GM12878 (cell line): ENCODE measurements around the gene LTB4R2. TPM values are rescaled to one million over a fixed set of nuclear protein-coding genes. Genes with fewer than 3 reads are reported as not detected.

Experiments used
- ATAC-seq: fragments of 200-7000 bp; cut with Tn5 transposase; 3 replicates; pipeline ENCODE4 v1.9.1; 2020; ENCODE audit warnings: mild to moderate bottlenecking, moderate library complexity
- BruUV-seq: library from RNA; stranded (reverse); fragments of 400-500 nt; replicated peaks from 2 replicates; lab custom pipeline; 2021; lab: Mats Ljungman, UMichigan
- CTCF ChIA-PET: fragments of 300-600 bp; sonication (Branson Sonifier 250); formaldehyde crosslinking; extraction: SDS; loops from one replicate; lab custom pipeline; 2021; ENCODE audit warnings: inconsistent platforms; lab: Yijun Ruan, JAX
- POLR2A ChIA-PET: fragments of 350-600 bp; formaldehyde crosslinking; extraction: SDS; loops from one replicate; lab custom pipeline; 2021; ENCODE audit warnings: inconsistent platforms; lab: Charles Lee
- RAD21 ChIA-PET: fragments of 300-600 bp; sonication (Branson Sonifier 250); formaldehyde crosslinking; loops from one replicate; lab custom pipeline; 2023; ENCODE audit warnings: antibody characterized with exemption; ENCODE audit not compliant: unreplicated experiment; lab: Charles Lee
- SMC1A ChIA-PET: fragments of 300-600 bp; sonication (Branson Sonifier 250); formaldehyde crosslinking; loops from one replicate; lab custom pipeline; 2023; ENCODE audit not compliant: unreplicated experiment, uncharacterized antibody; lab: Charles Lee
- DNase-seq: peaks from one replicate; pipeline ENCODE4 v3.0.0-alpha.2; 2011; ENCODE audit warnings: low read depth, low spot score
- FAIRE-seq: peaks from 3 replicates; lab custom pipeline; 2011; peaks lifted over from hg19 to GRCh38; lab: Jason Lieb, UNC
- H2AFZ ChIP-seq: 2 replicates; pipeline ENCODE4 v1.6.0; 2011; ENCODE audit warnings: low read depth, low read length, control low read depth; ENCODE audit not compliant: control insufficient read depth
- H3K27ac ChIP-seq: 2 replicates; pipeline ENCODE4 v1.5.1; 2011; ENCODE audit warnings: control low read depth; ENCODE audit not compliant: control insufficient read depth, insufficient read depth
- H3K27me3 ChIP-seq, 2 experiments: replicated peaks in 1 of 2; 2 replicates each; pipeline versions ENCODE4 v1.6.0 to v1.6.1; 2011; ENCODE audit warnings: low read length in 1 of 2; ENCODE audit not compliant: control insufficient read depth in 2 of 2, insufficient read depth in 2 of 2
- H3K36me3 ChIP-seq, 2 experiments: 2 replicates each; pipeline ENCODE4 v1.5.1; 2011; ENCODE audit warnings: low read length in 1 of 2; ENCODE audit not compliant: control insufficient read depth in 2 of 2, insufficient read depth in 2 of 2
- H3K4me1 ChIP-seq: 2 replicates; pipeline ENCODE4 v1.6.1; 2011; ENCODE audit warnings: mild to moderate bottlenecking, low read length, moderate library complexity, mixed read lengths; ENCODE audit not compliant: control insufficient read depth, insufficient read depth
- H3K4me2 ChIP-seq: 2 replicates; pipeline ENCODE4 v1.6.0; 2011; ENCODE audit warnings: control low read depth; ENCODE audit not compliant: control insufficient read depth, insufficient read depth
- H3K4me3 ChIP-seq: fragments of 200-600 bp; sonication (generic); 2 replicates; pipeline ENCODE4 v1.5.1; 2016
- H3K79me2 ChIP-seq: 2 replicates; pipeline ENCODE4 v1.6.0; 2011; ENCODE audit warnings: low read length; ENCODE audit not compliant: control insufficient read depth, insufficient read depth
- H3K9ac ChIP-seq: 2 replicates; pipeline ENCODE4 v1.8.0; 2011; ENCODE audit warnings: low read length, control low read depth, mixed read lengths; ENCODE audit not compliant: control insufficient read depth, insufficient read depth
- H3K9me3 ChIP-seq: replicated peaks from 3 replicates; pipeline ENCODE4 v1.5.1; 2011; ENCODE audit warnings: mild to moderate bottlenecking, low read length; ENCODE audit not compliant: control insufficient read depth, insufficient read depth
- H4K20me1 ChIP-seq: 2 replicates; pipeline ENCODE4 v1.6.0; 2011; ENCODE audit not compliant: control insufficient read depth, insufficient read depth
- EGR1 ChIP-seq, 2 experiments: IDR thresholded peaks; 1 replicate in 1 of 2; 2 replicates in 1 of 2; pipeline ENCODE4 v1.6.1; 2011 to 2012; ENCODE audit warnings: low read depth in 2 of 2, low read length in 2 of 2, borderline replicate concordance in 1 of 2, mild to moderate bottlenecking in 1 of 2, moderate library complexity in 1 of 2
- ETV6 ChIP-seq, 2 experiments: fragments of 450-650 bp in 1 of 2; IDR thresholded peaks in 1 of 2; conservative IDR thresholded peaks in 1 of 2; 2 replicates each; pipeline ENCODE4 v1.6.1; 2014; ENCODE audit warnings: antibody characterized with exemption in 1 of 2, borderline replicate concordance in 1 of 2, low read depth in 1 of 2, mild to moderate bottlenecking in 1 of 2, moderate library complexity in 1 of 2
- FOXK2 ChIP-seq: fragments of 450-650 bp; IDR thresholded peaks from 2 replicates; pipeline ENCODE4 v1.6.1; 2017; ENCODE audit warnings: mild to moderate bottlenecking, moderate library complexity
- FOXM1 ChIP-seq: IDR thresholded peaks from 2 replicates; pipeline ENCODE4 v1.6.1; 2012; ENCODE audit warnings: low read depth, mild to moderate bottlenecking, inconsistent platforms, low read length, moderate library complexity
- GABPA ChIP-seq: IDR thresholded peaks from 2 replicates; pipeline ENCODE4 v1.6.1; 2014; ENCODE audit warnings: antibody characterized with exemption, low read depth, mild to moderate bottlenecking, inconsistent platforms
- LARP7 ChIP-seq: fragments of 450-650 bp; IDR thresholded peaks from 2 replicates; pipeline ENCODE4 v1.6.1; 2017; ENCODE audit warnings: mild to moderate bottlenecking
- NFXL1 ChIP-seq: fragments of 450-650 bp; IDR thresholded peaks from 2 replicates; pipeline ENCODE4 v1.6.1; 2017; ENCODE audit warnings: antibody characterized with exemption, mild to moderate bottlenecking, borderline replicate concordance
- POLR2A ChIP-seq: IDR thresholded peaks from 2 replicates; pipeline ENCODE4 v1.6.1; 2011; ENCODE audit warnings: low read depth, mild to moderate bottlenecking, low read length
- RB1 ChIP-seq: fragments of 450-650 bp; formaldehyde crosslinking; IDR thresholded peaks from 2 replicates; pipeline ENCODE4 v1.6.1; 2017; ENCODE audit warnings: mild to moderate bottlenecking, borderline replicate concordance
- TBL1XR1 ChIP-seq: IDR thresholded peaks from 2 replicates; pipeline ENCODE4 v1.6.1; 2012; ENCODE audit warnings: low read depth, low read length, improper control_type of control experiment
- WGBS: methylation state at CpG from one replicate; pipeline ENCODE4 v1.1.6; 2016; ENCODE audit warnings: low lambda C conversion rate; ENCODE audit not compliant: insufficient replicate concordance, insufficient coverage; ENCODE audit errors: missing lambda C conversion rate; 5-methylcytosine and 5-hydroxymethylcytosine counted together
- in situ Hi-C: fragments of 300-500 bp; cut with MboI; formaldehyde crosslinking; loops from 9 replicates; pipeline ENCODE4 v1.14.3; 2018; ENCODE audit warnings: mixed read lengths
- intact Hi-C: fragments of 100-400 bp; cut with micrococcal nuclease; formaldehyde crosslinking; loops from one replicate; pipeline ENCODE4 v1.14.2; 2022; ENCODE audit not compliant: unreplicated experiment
- polyA plus RNA-seq, 11 experiments: library from polyadenylated mRNA; depleted of rRNA in 4 of 11; unstranded in 6 of 11; stranded (reverse) in 5 of 11; fragments of >200 nt; fragmentation: Nextera tagmentation in 4 of 11; fragmentation: Illumina TruSeq in 1 of 11; extraction: Ambion mirVana in 4 of 11; extraction: Trizol in 1 of 11; gene quantifications; 1 replicate in 1 of 11; 2 replicates in 10 of 11; pipeline versions ENCODE4 v1.2.1 to v1.2.3, GENCODE V29; 2011 to 2016; ENCODE audit warnings: inconsistent platforms in 2 of 11, missing spikeins in 2 of 11, low read depth in 1 of 11
- total RNA-seq, 4 experiments: library from RNA; depleted of rRNA in 3 of 4; stranded (reverse); fragments of >200 nt in 3 of 4; fragmentation: Illumina TruSeq in 1 of 4; extraction: Trizol in 1 of 4; gene quantifications; 2 replicates each; pipeline versions ENCODE4 v1.2.1 to v1.2.3, GENCODE V29; 2013 to 2021
- TF ChIP-seq, protein P1 (sequence below): fragments of 150-350 bp; IDR thresholded peaks from 2 replicates; pipeline ENCODE4 v1.6.1; 2014; ENCODE audit warnings: mild to moderate bottlenecking, low read depth, low read length
- TF ChIP-seq, protein P2 (sequence below): IDR thresholded peaks from 2 replicates; pipeline ENCODE4 v1.6.1; 2011; ENCODE audit warnings: borderline replicate concordance, low read depth, mild to moderate bottlenecking, moderate library complexity, low read length; ENCODE audit not compliant: insufficient read depth, poor library complexity, severe bottlenecking
- TF ChIP-seq, protein P3 (sequence below): IDR thresholded peaks from 2 replicates; pipeline ENCODE4 v1.6.1; 2011; ENCODE audit warnings: low read depth, mild to moderate bottlenecking, low read length, moderate library complexity, borderline replicate concordance; ENCODE audit errors: extremely low read depth

The LTB4R2 gene
- total and polyA plus RNA-seq, 10 of the 15 experiments (the other 5 are each of a cell fraction or from before 2014, with no cell fraction given), result 0.06 to 16.0 (median 2.6) TPM

DNA sequence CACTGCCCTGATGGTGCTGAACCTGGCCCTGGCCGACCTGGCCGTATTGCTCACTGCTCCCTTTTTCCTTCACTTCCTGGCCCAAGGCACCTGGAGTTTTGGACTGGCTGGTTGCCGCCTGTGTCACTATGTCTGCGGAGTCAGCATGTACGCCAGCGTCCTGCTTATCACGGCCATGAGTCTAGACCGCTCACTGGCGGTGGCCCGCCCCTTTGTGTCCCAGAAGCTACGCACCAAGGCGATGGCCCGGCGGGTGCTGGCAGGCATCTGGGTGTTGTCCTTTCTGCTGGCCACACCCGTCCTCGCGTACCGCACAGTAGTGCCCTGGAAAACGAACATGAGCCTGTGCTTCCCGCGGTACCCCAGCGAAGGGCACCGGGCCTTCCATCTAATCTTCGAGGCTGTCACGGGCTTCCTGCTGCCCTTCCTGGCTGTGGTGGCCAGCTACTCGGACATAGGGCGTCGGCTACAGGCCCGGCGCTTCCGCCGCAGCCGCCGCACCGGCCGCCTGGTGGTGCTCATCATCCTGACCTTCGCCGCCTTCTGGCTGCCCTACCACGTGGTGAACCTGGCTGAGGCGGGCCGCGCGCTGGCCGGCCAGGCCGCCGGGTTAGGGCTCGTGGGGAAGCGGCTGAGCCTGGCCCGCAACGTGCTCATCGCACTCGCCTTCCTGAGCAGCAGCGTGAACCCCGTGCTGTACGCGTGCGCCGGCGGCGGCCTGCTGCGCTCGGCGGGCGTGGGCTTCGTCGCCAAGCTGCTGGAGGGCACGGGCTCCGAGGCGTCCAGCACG, 6.1 kb downstream of the LTB4R2 start:
- DNase-seq (no peak), FAIRE-seq (no peak), ATAC-seq (no peak)
- no peak overlapping the region for H3K27ac ChIP-seq
- no peaks in the 10 kb centered on the region for H3K36me3 ChIP-seq
- 0 out of 2 replicates have a peak, but pooled peaks have one; percentile 9 for TF ChIP-seq POLR2A
- no peak for TF ChIP-seq TBL1XR1
- no peaks in the 10 kb centered on the region; the same call in 1 of the 2 replicates for H4K20me1 ChIP-seq
- no peak overlapping the region for H3K4me2 ChIP-seq
- BruUV-seq, result no TSS peak
- ChIA-PET SMC1A (no interaction called here), CTCF (interaction anchor here (0.9 kb wide), 1 partner anchor 126 kb away, joined by 3 read pairs; no protein-coding TSS in a partner anchor), RAD21 (no interaction called here), POLR2A (no interaction called here)
- in situ Hi-C loops (no loop called here), intact Hi-C loops (no loop called here)
- H3K9me3 ChIP-seq, result no peaks in the 10 kb centered on the region
- WGBS, result 97% methylated on average over 68 of the region's 70 CpGs
- H3K79me2 ChIP-seq, result no peaks in the 10 kb centered on the region
- no peak overlapping the region for H2AFZ ChIP-seq
- H3K27me3 ChIP-seq, result no peaks in the 10 kb centered on the region
- peaks cover 19% of the 10 kb centered on the region for H3K4me1 ChIP-seq
- H3K9ac ChIP-seq, result no peak overlapping the region
- H3K4me3 ChIP-seq, result no peak overlapping the region

DNA sequence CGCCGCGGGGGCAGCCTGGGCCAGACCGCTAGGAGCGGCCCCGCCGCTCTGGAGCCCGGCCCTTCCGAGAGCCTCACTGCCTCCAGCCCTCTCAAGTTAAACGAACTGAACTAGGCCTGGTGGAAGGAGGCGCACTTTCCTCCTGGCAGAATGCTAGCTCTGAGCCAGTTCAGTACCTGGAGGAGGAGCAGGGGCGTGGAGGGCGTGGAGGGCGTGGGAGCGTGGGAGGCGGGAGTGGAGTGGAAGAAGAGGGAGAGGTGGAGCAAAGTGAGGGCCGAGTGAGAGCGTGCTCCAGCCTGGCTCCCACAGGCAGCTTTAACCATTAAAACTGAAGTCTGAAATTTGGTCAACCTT, 6.6 kb downstream of the LTB4R2 start:
- no TSS peak for BruUV-seq
- ATAC-seq (no peak), FAIRE-seq (no peak), DNase-seq (no peak)
- WGBS, result 97% methylated on average over 18 of the region's 18 CpGs
- no peaks in the 10 kb centered on the region for H3K27me3 ChIP-seq
- no peak overlapping the region for H3K4me3 ChIP-seq
- H3K4me1 ChIP-seq, result peaks cover 17% of the 10 kb centered on the region
- RAD21 ChIA-PET, result no interaction called here
- intact Hi-C loops (no loop called here), in situ Hi-C loops (no loop called here)
- H4K20me1 ChIP-seq, result no peaks in the 10 kb centered on the region; the same call in 1 of the 2 replicates
- H3K9me3 ChIP-seq, result no peaks in the 10 kb centered on the region
- SMC1A ChIA-PET, result no interaction called here
- POLR2A ChIA-PET, result no interaction called here
- no peak overlapping the region for H2AFZ ChIP-seq
- H3K27ac ChIP-seq, result no peak overlapping the region
- H3K36me3 ChIP-seq, result no peaks in the 10 kb centered on the region
- H3K79me2 ChIP-seq, result no peaks in the 10 kb centered on the region
- no peak overlapping the region for H3K9ac ChIP-seq
- CTCF ChIA-PET, result interaction anchor here (0.9 kb wide), 1 partner anchor 125 kb away, joined by 3 read pairs; no protein-coding TSS in a partner anchor
- no peak overlapping the region for H3K4me2 ChIP-seq
- TF ChIP-seq ETV6 (conservative IDR thresholded peaks at IDR 0.05 in 1 of 2, IDR thresholded peaks at IDR 0.05 in 1 of 2; ENCODE audit: borderline replicate concordance in 1 of 2, low read depth in 1 of 2) (no peak), RB1 (no peak), LARP7 (no peak), FOXM1 (no peak), GABPA (no peak), FOXK2 (no peak), NFXL1 (no peak), EGR1 (IDR thresholded peaks at IDR 0.05; ENCODE audit: borderline replicate concordance in 1 of 2, low read depth in 2 of 2, low read length in 2 of 2) (no peak)
- TF ChIP-seq, protein P1, sequence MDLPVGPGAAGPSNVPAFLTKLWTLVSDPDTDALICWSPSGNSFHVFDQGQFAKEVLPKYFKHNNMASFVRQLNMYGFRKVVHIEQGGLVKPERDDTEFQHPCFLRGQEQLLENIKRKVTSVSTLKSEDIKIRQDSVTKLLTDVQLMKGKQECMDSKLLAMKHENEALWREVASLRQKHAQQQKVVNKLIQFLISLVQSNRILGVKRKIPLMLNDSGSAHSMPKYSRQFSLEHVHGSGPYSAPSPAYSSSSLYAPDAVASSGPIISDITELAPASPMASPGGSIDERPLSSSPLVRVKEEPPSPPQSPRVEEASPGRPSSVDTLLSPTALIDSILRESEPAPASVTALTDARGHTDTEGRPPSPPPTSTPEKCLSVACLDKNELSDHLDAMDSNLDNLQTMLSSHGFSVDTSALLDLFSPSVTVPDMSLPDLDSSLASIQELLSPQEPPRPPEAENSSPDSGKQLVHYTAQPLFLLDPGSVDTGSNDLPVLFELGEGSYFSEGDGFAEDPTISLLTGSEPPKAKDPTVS, result no peak
- TF ChIP-seq, protein P2, sequence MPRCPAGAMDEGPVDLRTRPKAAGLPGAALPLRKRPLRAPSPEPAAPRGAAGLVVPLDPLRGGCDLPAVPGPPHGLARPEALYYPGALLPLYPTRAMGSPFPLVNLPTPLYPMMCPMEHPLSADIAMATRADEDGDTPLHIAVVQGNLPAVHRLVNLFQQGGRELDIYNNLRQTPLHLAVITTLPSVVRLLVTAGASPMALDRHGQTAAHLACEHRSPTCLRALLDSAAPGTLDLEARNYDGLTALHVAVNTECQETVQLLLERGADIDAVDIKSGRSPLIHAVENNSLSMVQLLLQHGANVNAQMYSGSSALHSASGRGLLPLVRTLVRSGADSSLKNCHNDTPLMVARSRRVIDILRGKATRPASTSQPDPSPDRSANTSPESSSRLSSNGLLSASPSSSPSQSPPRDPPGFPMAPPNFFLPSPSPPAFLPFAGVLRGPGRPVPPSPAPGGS, result no peak
- TF ChIP-seq, protein P3, sequence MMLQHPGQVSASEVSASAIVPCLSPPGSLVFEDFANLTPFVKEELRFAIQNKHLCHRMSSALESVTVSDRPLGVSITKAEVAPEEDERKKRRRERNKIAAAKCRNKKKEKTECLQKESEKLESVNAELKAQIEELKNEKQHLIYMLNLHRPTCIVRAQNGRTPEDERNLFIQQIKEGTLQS, result no peak
